Osteocyte (in vitro differentiated cells): ENCODE measurements around the gene NUDT15. TPM values are rescaled to one million over a fixed set of nuclear protein-coding genes. Genes with fewer than 3 reads are reported as not detected.

Source experiments
- DNase-seq: peaks from one replicate; pipeline ENCODE4 v3.0.0; 2021; ENCODE audit warnings: mixed read lengths; ENCODE audit not compliant: unreplicated experiment; ENCODE audit errors: extremely low spot score
- H3K27ac Mint-ChIP-seq: one replicate; pipeline ENCODE4 v1.8.0; 2021; ENCODE audit warnings: mild to moderate bottlenecking, mixed read lengths; ENCODE audit not compliant: unreplicated experiment
- H3K27me3 Mint-ChIP-seq: one replicate; pipeline ENCODE4 v1.8.0; 2021; ENCODE audit warnings: mixed read lengths; ENCODE audit not compliant: unreplicated experiment
- H3K36me3 Mint-ChIP-seq: one replicate; pipeline ENCODE4 v1.8.0; 2021; ENCODE audit warnings: mixed read lengths; ENCODE audit not compliant: unreplicated experiment
- H3K4me1 Mint-ChIP-seq: one replicate; pipeline ENCODE4 v1.8.0; 2021; ENCODE audit warnings: mixed read lengths; ENCODE audit not compliant: unreplicated experiment
- H3K4me3 Mint-ChIP-seq: one replicate; pipeline ENCODE4 v1.8.0; 2021; ENCODE audit warnings: mild to moderate bottlenecking, moderate library complexity, mixed read lengths; ENCODE audit not compliant: unreplicated experiment
- H3K9me3 Mint-ChIP-seq: one replicate; pipeline ENCODE4 v1.8.0; 2021; ENCODE audit warnings: mixed read lengths; ENCODE audit not compliant: unreplicated experiment
- total RNA-seq: library from RNA; stranded (reverse); gene quantifications from 2 replicates; pipeline ENCODE4 v1.2.1, GENCODE V29; 2021
- TF ChIP-seq, protein P1 (sequence below): fragments of 200-600 bp; sonication (generic); IDR thresholded peaks from 2 replicates; pipeline ENCODE4 v1.5.0; 2021; ENCODE audit warnings: antibody characterized with exemption, mild to moderate bottlenecking, moderate library complexity

NUDT15 gene
- total RNA-seq, 1 donor from 2014 or later = 9.0 TPM

DNA sequence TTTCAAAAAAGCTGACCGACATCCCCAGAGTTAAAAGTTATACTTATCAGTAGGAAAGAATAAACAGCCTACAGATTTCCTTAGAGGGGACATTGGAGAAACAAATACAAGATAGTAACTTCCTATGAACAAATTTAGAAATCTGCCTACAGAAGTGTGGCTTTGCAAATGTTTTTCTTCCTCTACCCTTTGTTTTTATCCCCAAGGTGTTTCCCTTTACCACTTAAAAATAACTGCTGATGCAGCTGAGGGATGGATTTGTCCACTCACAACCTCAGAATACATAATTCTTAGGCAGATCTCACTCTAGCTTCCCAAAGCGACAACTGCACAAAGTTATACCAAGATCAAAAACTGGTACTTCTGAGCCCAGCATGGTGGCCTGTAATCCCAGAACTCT, 36.5 kb downstream of the NUDT15 start:
- peaks cover 13% of the 10 kb centered on the region for H3K9me3 Mint-ChIP-seq
- no peak overlapping the region for H3K4me3 Mint-ChIP-seq
- H3K4me1 Mint-ChIP-seq = no peaks in the 10 kb centered on the region
- no peak overlapping the region for H3K27ac Mint-ChIP-seq
- peaks cover 82% of the 10 kb centered on the region for H3K36me3 Mint-ChIP-seq
- H3K27me3 Mint-ChIP-seq = no peaks in the 10 kb centered on the region
- no peak for DNase-seq
- TF ChIP-seq, protein P1, sequence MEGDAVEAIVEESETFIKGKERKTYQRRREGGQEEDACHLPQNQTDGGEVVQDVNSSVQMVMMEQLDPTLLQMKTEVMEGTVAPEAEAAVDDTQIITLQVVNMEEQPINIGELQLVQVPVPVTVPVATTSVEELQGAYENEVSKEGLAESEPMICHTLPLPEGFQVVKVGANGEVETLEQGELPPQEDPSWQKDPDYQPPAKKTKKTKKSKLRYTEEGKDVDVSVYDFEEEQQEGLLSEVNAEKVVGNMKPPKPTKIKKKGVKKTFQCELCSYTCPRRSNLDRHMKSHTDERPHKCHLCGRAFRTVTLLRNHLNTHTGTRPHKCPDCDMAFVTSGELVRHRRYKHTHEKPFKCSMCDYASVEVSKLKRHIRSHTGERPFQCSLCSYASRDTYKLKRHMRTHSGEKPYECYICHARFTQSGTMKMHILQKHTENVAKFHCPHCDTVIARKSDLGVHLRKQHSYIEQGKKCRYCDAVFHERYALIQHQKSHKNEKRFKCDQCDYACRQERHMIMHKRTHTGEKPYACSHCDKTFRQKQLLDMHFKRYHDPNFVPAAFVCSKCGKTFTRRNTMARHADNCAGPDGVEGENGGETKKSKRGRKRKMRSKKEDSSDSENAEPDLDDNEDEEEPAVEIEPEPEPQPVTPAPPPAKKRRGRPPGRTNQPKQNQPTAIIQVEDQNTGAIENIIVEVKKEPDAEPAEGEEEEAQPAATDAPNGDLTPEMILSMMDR = no peak

DNA sequence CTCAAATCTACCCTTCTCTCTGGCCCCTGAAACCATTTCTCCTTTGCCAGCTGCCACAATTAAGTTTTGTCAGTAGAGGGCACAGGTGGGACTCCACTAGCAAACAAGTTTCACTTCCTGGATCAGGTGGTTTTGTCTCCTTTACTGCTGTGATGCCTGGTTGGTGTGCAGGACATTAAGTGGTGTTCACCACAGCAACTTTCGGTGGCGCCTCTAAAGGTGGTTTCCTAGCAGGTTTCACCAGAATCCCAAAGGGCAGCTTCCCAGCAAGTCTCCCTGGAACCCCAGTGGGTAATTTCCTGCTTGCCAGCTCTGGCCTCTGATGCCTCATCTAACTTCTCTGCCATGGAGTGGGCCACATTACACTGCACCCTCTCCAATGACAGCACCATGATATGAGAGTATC, 40.7 kb downstream of the NUDT15 start:
- TF ChIP-seq, protein P1 = peak; percentile 24
- no peaks in the 10 kb centered on the region for H3K9me3 Mint-ChIP-seq

DNA sequence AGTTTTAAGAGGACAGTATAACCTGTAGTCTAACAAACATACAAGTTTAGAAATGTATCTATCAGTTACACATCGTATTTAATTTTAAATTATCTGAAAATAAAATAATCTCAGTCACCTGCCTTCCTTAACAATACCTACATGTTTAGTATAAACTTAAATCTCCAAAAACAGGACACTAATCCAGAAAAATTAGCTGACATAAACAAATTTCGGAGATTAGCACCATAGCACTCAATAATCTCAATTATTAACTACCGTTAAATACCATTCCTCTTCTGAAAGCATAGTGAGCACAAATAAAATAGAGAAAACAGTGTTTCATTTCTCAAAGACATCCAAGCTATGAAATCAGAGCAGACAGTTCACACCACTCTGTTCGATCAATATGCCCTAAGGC, 44.2 kb downstream of the NUDT15 start:
- no peak for DNase-seq
- Mint-ChIP-seq H3K9me3 (no peaks in the 10 kb centered on the region), H3K36me3 (peaks cover 45% of the 10 kb centered on the region), H3K27me3 (no peaks in the 10 kb centered on the region), H3K4me3 (no peak overlapping the region), H3K27ac (no peak overlapping the region), H3K4me1 (no peaks in the 10 kb centered on the region)
- TF ChIP-seq, protein P1 = no peak

More for the DNA sequence above, 40.7 kb downstream of the NUDT15 start:
- Mint-ChIP-seq H3K27me3 (no peaks in the 10 kb centered on the region), H3K4me3 (no peak overlapping the region), H3K4me1 (no peaks in the 10 kb centered on the region), H3K27ac (no peak overlapping the region), H3K36me3 (peaks cover 61% of the 10 kb centered on the region)
- DNase-seq = no peak

DNA sequence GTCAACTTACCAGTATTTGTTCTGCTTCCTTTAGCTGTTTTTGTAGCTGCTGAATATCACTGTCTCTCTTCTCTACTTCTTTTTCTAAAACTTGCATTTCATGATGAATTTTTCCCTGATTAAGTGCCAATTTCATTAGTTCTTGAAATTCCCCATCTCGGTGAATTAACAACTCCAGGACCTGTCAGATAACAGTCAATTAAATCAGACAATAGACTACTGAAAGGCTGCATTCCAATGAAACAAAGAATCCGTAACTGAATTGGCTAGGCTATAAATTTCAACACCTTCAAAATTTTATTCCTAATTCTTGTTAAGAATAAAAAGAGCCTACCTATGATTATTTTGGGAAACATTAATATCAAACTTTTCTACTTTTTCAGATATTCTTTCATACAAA, 48.7 kb downstream of the NUDT15 start:
- H3K4me3 Mint-ChIP-seq = no peak overlapping the region
- H3K4me1 Mint-ChIP-seq = peaks cover 4% of the 10 kb centered on the region
- DNase-seq = no peak
- no peaks in the 10 kb centered on the region for H3K9me3 Mint-ChIP-seq
- H3K27ac Mint-ChIP-seq = no peak overlapping the region
- H3K36me3 Mint-ChIP-seq = peaks cover 26% of the 10 kb centered on the region
- H3K27me3 Mint-ChIP-seq = no peaks in the 10 kb centered on the region
- TF ChIP-seq, protein P1 = no peak

DNA sequence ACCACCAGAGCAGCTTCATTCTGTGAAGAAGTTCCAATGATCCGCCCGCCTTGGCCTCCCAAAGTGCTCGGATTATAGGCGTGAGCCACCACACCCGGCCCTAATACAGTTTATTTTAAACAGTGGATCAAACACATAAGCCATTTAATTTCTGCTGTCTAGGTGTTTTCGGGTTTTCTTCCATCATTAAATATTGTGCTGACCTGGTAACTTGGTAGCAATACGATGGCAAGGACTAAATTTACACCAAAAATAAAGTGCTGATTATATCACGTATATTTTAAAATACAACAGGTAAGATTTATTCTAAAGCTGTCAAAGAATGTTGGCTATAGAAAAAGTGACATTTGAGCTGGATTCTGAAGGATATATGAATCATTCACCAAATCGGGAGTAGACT, 56.1 kb downstream of the NUDT15 start:
- Mint-ChIP-seq H3K9me3 (peaks cover 3% of the 10 kb centered on the region), H3K4me1 (peaks cover 34% of the 10 kb centered on the region), H3K27me3 (peaks cover 1% of the 10 kb centered on the region), H3K27ac (peak overlapping the region; percentile 92), H3K36me3 (no peaks in the 10 kb centered on the region), H3K4me3 (peak overlapping the region; percentile 95)
- TF ChIP-seq, protein P1 = no peak
- no peak for DNase-seq
